Measurements from ENCODE around the gene OR2F2. TPM values are rescaled to one million over a fixed set of nuclear protein-coding genes. Genes with fewer than 3 reads are reported as not detected.

OR2F2 gene
- total RNA-seq, 1 experiment from 2014 or later = not detected

- POLR2A ChIA-PET = no interaction called here
- RAD21 ChIA-PET (ENCODE audit: low non-redundant PET in 1 of 2, low total read pairs in 2 of 2, uncharacterized antibody in 2 of 2, unreplicated experiment in 2 of 2) = no interaction called here
- CTCF ChIA-PET = no interaction called here
- Histone ChIP-seq H2AFZ (ENCODE audit: low read depth, low read length, poor library complexity, severe bottlenecking) (no peak overlapping the region), H3K9me3 (ENCODE audit: control insufficient read depth in 1 of 2, insufficient read depth in 1 of 2, low read depth in 1 of 2, low read length in 2 of 2) (no peaks in the 10 kb centered on the region), H3K36me3 (ENCODE audit: control insufficient read depth in 1 of 2, insufficient read depth in 2 of 2, low read length in 2 of 2) (no peaks in the 10 kb centered on the region), H3K9me2 (ENCODE audit: insufficient read depth) (no peaks in the 10 kb centered on the region), H4K20me1 (ENCODE audit: insufficient read depth) (no peaks in the 10 kb centered on the region), H3K4me2 (ENCODE audit: low read length) (no peak overlapping the region), H3K4me3 (replicated peaks in 1 of 2; ENCODE audit: low read depth in 1 of 2, low read length in 2 of 2) (no peak overlapping the region), H3K27ac (ENCODE audit: low read depth, low read length) (no peak overlapping the region), H3K9ac (ENCODE audit: low read length) (no peak overlapping the region), H3K79me2 (ENCODE audit: insufficient read depth, low read length) (no peaks in the 10 kb centered on the region), H3K27me3 (ENCODE audit: insufficient read depth, low read length) (no peaks in the 10 kb centered on the region), H3K4me1 (ENCODE audit: control insufficient read depth in 1 of 2, insufficient read depth in 2 of 2, low read length in 2 of 2) (no peaks in the 10 kb centered on the region)
- BruUV-seq (replicated peaks) = no TSS peak
- no peak for ATAC-seq
- TF ChIP-seq CEBPB (IDR thresholded peaks at IDR 0.05; ENCODE audit: low read depth) (no peak), ELF1 (IDR thresholded peaks at IDR 0.05; ENCODE audit: borderline replicate concordance, low read depth) (no peak), POLR2AphosphoS5 (IDR thresholded peaks at IDR 0.05; ENCODE audit: low read depth, low read length) (no peak), SP1 (IDR thresholded peaks at IDR 0.05; ENCODE audit: low read depth) (no peak), RAD21 (IDR thresholded peaks at IDR 0.05; ENCODE audit: low read depth) (no peak), SRF (IDR thresholded peaks at IDR 0.05; ENCODE audit: low read depth) (no peak), SIN3A (IDR thresholded peaks at IDR 0.05; ENCODE audit: low read depth) (no peak), EGR1 (IDR thresholded peaks at IDR 0.05; ENCODE audit: low read depth) (no peak), ZBTB33 (IDR thresholded peaks at IDR 0.05; ENCODE audit: extremely low read depth, insufficient replicate concordance, low read length) (no peak), JUND (IDR thresholded peaks at IDR 0.05) (no peak), REST (IDR thresholded peaks at IDR 0.05; ENCODE audit: low read depth) (no peak), EZH2phosphoT487 (IDR thresholded peaks at IDR 0.05; ENCODE audit: borderline replicate concordance) (no peak), FOSL1 (IDR thresholded peaks at IDR 0.05; ENCODE audit: low read depth) (no peak)
- no peak for DNase-seq (ENCODE audit: low read depth, low spot score)
- intact Hi-C loops (cut with micrococcal nuclease) = no loop called here
Measured at GRCh38 chr7:143965280-143965679, 30.2 kb downstream of the OR2F2 start.

Measured in HCT116 (cell line).